ENCODE measurements around the gene S100B.

- TF ChIP-seq TCF12 (IDR thresholded peaks at IDR 0.05; ENCODE audit: low read depth, low read length) (no peak), TEAD4 (IDR thresholded peaks at IDR 0.05; ENCODE audit: low read depth, low read length) (0 out of 2 replicates have a peak, but pooled peaks have one; percentile 17), POLR2A (IDR thresholded peaks at IDR 0.05; ENCODE audit: control extremely low read depth in 1 of 2, low read depth in 2 of 2, low read length in 2 of 2) (no peak)
Measured at GRCh38 chr21:46603228-46603627, 1.7 kb downstream of the S100B start.

All from H1 (cell line).